GM19238 (cell line): ENCODE data around the gene AKAP11.

Experiments used
- DNase-seq: peaks from one replicate; pipeline ENCODE4 v3.0.0; 2011; ENCODE audit warnings: low spot score; ENCODE audit not compliant: insufficient read length

Gene AKAP11

GRCh38 chr13:42329239-42329638 is 57.3 kb downstream of the AKAP11 start:
- no peak for DNase-seq

GRCh38 chr13:42331009-42331408 is 59.1 kb downstream of the AKAP11 start:
- no peak for DNase-seq

GRCh38 chr13:42333613-42334328 is 61.8 kb downstream of the AKAP11 start:
- peak; percentile 28 for DNase-seq

DNA sequence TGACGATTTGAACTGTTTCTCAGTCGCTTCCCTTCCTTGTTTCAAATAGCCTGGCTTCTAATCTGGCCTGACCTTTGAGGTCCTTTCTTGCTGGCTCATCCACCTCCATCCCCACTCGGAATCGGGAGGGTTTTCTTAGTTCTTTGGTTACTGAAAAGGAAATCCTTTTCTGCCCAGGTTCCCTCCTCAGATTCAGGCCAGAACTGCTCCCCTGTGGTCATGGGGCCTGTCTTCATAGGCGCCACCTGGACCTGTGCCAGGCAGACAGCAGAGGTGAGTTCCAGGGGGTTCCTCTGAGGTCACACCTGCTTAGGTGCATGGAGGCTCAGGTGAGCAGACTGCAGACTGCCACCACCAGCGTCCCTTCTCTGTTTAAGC is 62.4 kb downstream of the AKAP11 start:
- no peak for DNase-seq

DNA sequence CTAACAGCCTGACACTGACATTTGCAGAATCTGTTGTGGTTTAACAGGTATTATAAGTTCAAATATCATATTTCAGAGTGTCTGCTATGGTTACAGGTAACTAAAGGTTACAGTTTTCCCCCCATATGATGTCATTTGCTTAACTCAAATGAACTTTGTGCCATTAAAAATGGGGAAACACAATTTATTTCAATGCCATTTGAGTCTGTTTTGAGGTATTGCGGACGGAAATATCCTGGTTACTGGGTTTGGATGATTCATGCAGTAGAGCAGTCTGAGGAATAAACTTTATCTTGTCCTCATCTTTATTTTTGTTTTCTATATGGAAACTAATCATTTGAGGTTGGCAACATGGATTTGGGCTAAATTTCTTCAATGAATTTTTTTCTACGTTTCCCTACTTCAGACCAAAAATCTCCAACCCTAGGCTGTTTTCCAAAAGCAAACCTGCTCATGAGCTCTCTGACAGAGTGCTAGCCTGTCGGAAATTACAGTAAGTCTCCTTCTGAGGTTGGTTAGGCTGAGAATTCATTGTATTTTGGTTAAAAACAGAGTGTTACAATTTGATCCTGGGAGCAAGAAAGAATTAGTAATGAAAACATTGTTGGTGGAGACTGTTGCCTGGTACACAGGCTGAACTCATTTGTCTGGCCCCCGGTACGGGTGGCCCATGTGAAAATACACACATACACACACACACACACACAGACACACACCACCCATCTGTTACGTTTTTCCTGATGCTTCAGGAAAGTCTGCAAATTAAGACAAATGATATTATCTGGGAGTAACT is 66.1 kb downstream of the AKAP11 start:
- DNase-seq: no peak

- no peak for DNase-seq
These were observed 73.4 kb downstream of the AKAP11 start for GRCh38 chr13:42345367-42345766.

DNA sequence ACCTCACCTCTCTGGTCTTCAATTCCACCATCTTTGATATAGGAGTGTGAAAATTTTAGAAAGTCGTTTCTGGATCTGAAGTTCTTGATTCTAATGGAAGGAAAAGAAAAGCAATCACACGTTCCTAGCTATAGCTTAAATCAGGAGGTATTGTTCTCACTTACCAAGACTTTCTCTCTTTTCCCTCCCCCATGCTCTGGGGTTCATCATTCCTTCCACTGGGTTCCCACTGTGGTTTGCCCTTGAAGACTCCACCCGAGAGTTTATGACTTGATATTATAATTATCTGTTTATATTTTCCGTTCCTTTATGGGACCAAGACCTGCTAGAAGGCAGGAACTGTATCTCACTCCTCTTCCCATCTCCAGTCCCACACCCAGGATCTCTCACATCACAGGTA is 76.6 kb downstream of the AKAP11 start:
- no peak for DNase-seq

DNA sequence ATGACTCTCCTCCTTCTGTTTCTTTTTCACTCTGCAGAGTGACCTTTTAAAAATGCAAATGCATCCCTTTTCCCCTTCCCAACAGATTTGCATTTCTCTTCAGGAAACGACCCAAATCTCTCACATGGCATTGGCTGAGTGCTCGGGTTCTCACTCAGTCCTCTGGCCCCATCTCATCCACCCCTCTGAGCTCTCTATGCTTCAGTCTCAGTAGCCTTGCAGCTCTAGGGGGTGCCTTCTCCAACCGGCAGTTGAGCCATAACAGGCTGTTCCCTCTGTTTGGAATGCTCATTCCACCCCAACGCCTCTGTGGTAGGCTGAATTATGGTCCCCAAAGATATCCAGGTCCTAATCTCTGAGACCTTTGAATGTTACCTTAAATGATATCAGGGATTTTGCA is 78.2 kb downstream of the AKAP11 start:
- no peak for DNase-seq

DNA sequence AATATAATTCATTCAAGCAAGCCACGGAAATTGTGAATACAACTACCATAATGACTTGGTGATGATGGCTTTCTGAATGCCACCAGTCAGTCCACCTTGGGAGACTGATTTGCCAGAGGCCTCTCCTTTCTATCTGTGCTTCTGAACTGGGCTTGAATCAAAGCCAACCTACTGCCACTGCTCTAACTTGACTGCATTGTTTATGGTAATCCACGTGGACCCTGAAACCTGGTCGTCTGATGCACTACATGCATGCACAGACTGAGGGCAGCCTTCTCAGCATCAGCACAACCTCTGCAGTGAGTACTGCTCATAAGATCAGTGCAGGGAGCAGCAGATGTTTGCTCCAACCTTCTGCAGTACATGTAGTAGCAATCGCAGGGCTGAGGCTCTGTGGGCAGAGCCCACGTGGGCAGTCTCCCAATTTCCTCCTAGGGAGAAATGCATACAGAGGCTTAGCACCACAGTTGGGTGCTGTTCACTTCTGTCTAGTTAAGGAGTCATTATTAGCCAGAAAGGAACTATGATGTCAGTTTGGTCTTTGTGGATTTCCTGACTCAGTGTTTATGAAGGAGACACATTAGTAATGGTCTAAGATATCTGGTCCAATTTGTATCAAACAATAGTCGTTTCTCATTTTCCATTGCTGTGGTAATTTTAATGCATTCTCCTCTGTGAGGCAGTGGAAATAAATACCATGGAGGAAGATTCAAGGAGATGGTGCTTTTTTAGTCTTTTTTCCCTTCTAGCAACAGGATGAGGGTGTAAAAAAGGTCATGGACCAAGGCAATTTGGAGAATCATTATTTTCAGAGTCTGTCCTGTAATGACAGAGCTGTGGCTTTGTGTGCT is 82.5 kb downstream of the AKAP11 start:
- no peak for DNase-seq

- no peak for DNase-seq
These were observed 83.1 kb downstream of the AKAP11 start for GRCh38 chr13:42355092-42355485.

DNA sequence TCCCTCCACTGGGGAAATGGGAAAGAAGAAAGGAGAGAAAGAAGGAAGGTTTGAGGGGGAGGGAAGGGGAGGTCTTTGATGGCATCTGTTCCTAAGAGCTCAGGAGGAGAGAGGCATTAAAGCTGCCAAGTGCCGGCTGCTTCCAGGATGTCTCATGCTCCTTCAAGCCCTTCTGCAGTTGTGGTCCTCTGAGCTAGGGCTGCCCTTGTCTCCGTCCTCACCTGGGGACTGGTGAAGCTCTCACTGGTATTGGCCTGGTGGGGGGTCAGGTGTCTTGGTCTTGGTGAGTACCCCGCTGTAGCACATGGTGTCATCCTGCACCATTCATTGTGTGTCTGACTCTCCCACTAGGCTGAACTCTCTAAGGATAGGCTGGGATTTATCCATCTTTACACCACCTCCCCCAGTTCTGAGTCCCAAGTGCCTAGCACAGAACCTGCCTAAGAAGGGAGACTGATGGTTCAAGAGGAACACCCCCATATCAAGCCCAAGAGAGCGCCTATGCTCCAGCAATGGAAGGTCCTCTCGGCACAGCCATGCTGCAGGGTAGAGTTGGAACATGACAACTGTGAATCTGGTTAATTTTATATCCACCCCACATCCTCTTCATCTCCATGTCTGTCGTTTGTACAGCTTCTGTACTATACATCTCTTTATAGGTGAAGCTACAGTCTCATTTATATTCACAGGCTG is 83.7 kb downstream of the AKAP11 start:
- no peak for DNase-seq

DNA sequence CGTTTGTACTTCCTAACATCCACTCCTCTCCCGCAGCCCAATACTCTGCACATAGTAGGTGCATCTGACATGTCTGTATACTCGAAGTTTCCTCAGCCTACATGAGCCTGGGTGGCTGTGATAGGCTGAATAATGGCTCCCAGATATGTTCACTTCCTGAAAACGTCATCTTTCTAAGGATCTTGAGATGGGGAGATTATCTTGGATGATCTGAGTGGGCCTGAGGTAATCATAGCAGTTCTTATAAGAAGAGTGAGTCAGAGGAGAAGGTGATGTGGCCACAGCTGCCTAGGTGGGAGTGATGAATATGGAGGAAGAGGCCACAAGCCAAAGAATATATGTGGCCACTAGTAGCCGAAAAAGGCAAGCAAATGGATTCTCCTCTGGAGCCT is 84.2 kb downstream of the AKAP11 start:
- DNase-seq: no peak

GRCh38 chr13:42360046-42360574 is 88.2 kb downstream of the AKAP11 start:
- no peak for DNase-seq

- DNase-seq: no peak
These were observed 89.7 kb downstream of the AKAP11 start for GRCh38 chr13:42361701-42362100.

- DNase-seq: no peak
These were observed 92.1 kb downstream of the AKAP11 start for GRCh38 chr13:42363941-42364612.

DNA sequence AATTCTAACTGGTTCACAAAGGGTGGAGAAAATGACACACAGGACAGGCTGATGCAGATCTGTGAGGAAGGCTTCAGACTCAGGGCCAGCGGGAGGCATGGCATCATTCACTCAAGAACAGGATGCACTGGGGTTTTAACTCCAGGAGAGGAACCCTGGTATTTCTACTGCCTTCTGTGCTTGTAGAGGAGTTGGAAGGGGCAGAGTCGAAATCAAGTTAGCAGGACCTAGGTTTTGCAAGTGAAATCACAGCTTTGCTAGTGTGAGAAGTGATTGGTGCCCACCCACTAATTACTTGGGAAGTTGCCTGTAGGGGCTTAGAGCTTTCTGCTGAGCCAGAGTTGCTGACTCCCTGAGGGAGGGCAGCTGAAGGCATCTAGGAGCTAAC is 92.7 kb downstream of the AKAP11 start:
- DNase-seq: no peak

DNA sequence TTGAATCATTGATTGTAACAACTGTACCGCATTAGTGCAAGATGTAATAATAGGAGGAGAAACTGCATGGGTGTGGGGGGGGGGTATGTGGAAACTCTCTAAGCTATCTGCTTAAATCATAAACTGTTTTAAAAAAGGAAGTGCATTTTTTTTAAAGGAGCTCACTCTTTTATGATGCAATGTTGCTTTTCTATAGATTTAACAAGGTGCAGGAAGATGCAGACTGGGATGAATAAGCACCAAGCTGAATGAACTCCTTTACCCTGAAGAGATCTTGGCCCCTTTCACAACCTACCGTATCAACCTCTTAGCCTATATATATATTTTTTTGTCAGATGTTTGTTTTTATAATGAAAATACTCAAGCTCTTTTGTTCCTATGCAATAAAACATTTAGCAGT is 95.9 kb downstream of the AKAP11 start:
- no peak for DNase-seq

GRCh38 chr13:42369071-42369797 is 97.3 kb downstream of the AKAP11 start:
- no peak for DNase-seq

DNA sequence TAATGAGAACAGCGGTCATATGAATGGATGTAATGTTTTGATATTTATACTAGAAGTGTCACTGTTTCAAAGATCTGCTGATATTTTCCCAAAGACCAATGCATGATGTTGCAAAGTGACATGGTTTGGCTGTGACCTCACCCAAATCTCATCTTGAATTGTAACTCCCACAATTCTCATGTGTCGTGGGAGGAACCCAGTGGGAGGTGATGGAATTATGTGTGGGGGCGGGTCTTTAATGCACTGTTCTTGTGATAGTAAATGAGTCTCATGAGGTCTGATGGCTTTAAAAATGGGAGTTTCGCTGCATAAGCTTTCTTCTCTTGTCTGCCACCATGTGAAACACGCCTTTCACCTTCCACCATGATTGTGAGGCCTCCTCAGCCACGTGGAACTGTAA is 98.3 kb downstream of the AKAP11 start:
- DNase-seq: no peak
